ENCODE results near the gene RGPD6. TPM values are rescaled to one million over a fixed set of nuclear protein-coding genes. Genes with fewer than 3 reads are reported as not detected.
"Not testable (repeated sequence)": the region's sequence is repeated elsewhere in the genome, so short reads cannot be mapped to it uniquely, and the experiment has no call there.

RGPD6 gene
- total RNA-seq, 4 donors from 2014 or later = 56.6 to 89.1 (median 78.7) TPM

DNA sequence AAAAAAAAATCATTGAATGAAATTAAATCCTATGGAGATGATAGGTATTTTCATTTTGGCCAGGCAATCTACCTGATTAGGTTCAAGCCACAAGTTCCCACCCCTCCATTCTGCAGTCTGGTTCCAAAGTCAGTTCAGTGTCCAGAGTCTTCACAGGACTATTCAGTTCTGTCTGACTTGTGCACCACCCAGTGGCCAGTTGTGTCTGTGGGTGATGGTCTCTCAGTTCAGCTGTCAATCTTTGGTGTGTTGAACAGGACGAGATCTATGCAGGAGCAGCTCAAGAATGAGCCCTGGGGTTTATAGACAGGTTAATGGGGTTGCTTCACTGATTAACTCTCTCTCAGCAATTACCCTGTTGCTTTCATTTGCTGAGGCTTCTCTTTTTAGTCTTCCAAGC, 1.4 kb upstream of the RGPD6 start:
- H3K4me1 ChIP-seq, H3K4me3 ChIP-seq, H3K9me3 ChIP-seq, DNase-seq, H3K27ac ChIP-seq, H3K36me3 ChIP-seq, H3K27me3 ChIP-seq: not testable (repeated sequence)

DNA sequence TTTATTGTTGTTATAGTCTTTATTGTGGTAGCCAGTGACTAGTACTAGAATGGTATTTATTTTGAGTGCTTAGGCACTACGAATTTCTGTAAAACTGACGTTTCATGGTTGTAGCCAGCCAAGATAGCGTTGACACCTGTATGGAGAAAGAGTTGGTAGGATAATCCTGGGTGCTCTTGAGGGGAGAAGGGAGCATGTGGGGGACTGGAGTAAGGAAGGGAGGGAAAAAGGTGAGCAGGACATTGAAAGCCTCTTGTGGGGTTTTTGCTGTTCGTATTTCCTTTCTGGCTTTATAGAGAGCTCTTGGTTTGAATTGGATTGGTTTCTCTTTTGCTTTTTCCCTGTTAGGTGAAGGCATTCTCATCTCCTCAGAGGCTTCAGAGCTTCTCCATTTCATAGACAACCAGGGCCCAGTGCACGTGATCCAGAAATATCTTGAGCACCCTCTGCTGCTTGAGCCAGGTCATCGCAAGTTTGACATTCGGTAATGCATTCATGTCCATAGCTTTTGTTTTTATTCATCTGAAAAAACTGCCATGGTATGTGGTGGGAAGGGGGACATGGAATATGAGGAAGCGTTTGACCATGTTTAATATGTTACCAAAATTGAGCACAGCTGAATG, 77.2 kb downstream of the RGPD6 start:
- not testable (repeated sequence) for H3K9me3 ChIP-seq, H3K27me3 ChIP-seq, DNase-seq, H3K4me3 ChIP-seq, H3K4me1 ChIP-seq, H3K36me3 ChIP-seq, H3K27ac ChIP-seq

DNA sequence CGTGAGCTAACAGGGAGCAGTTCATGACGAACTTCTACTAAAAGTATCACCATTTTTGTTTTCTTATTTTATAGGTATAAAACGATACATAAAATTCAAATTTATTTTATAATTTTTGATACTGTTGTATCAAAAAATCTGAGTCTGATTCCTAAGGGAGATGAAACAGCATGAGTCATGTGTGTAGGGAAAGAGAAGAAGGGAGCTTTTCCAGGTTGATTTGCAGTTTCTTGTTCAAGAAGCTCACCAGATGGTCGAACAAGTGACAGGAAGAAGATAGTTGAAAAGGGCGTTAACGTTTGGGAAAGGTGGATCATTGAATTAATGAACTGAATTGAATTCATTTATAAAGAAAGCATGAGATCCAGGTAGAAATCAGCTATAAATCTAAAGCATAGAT, 81.0 kb downstream of the RGPD6 start:
- not testable (repeated sequence) for H3K9me3 ChIP-seq, H3K36me3 ChIP-seq, H3K4me1 ChIP-seq, H3K4me3 ChIP-seq, DNase-seq, H3K27ac ChIP-seq, H3K27me3 ChIP-seq

DNA sequence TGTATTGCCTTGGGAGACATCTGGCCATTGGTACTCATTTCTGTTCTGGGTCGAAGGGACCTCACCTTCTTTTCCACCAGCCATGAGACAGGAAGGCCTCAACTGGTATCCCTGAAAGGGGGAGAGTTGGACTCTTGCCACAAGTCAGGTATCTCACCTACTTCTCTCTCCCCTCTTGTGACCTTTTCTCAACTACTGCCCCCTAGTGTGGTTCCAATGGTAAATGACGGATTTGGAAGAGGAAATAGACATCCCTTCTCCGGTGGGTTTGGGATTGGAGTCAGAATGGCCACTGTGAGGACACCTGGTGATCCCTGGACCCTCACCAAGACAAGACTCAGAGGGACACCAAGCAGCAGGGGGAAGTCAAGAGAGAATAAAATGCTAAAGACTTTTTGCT, 82.5 kb downstream of the RGPD6 start:
- not testable (repeated sequence) for H3K36me3 ChIP-seq, DNase-seq, H3K9me3 ChIP-seq, H3K4me1 ChIP-seq, H3K4me3 ChIP-seq, H3K27ac ChIP-seq, H3K27me3 ChIP-seq

DNA sequence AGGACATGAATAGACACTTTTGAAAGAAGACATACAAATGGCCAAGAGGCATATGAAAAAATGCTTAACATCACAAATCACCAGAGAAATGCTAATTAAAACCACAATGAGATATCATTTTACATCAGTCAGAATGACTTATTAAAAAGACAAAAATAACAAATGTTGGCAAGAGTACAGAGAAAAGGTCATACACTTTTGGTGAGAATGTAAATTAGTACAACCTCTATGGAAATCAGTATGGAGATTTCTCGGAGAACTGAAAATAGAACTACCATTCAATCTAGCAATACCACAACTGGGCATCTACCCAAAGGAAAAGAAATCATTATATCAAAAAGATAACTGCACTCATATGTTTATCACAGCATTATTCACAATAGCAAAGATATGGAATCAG, 88.0 kb downstream of the RGPD6 start:
- not testable (repeated sequence) for H3K27me3 ChIP-seq, H3K4me3 ChIP-seq, DNase-seq, H3K27ac ChIP-seq, H3K4me1 ChIP-seq, H3K9me3 ChIP-seq, H3K36me3 ChIP-seq

GRCh38 chr2:110482697-110483096, 94.3 kb downstream of the RGPD6 start:
- H3K27me3 ChIP-seq, H3K4me3 ChIP-seq, H3K27ac ChIP-seq, DNase-seq, H3K36me3 ChIP-seq, H3K4me1 ChIP-seq, H3K9me3 ChIP-seq: not testable (repeated sequence)

DNA sequence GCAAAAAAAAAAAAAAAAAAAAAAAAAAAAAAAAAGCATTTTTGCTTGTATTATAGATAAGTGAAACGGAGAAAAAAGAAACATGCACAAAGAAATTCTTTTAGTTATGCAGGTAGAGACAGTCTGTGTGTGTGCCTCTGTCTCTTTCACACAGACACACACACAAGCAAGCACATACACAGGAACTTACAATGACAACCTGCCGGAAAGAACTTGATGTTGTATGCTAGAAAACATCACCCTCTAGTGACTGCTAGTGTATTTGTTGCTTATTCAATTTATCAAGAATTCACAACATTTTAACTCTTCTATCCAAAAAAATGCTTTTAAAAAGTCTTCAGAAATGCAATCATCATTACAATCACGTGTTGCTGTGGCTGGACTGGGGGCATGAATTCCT, 95.8 kb downstream of the RGPD6 start:
- not testable (repeated sequence) for H3K27ac ChIP-seq, H3K4me1 ChIP-seq, H3K9me3 ChIP-seq, H3K27me3 ChIP-seq, DNase-seq, H3K36me3 ChIP-seq, H3K4me3 ChIP-seq

DNA sequence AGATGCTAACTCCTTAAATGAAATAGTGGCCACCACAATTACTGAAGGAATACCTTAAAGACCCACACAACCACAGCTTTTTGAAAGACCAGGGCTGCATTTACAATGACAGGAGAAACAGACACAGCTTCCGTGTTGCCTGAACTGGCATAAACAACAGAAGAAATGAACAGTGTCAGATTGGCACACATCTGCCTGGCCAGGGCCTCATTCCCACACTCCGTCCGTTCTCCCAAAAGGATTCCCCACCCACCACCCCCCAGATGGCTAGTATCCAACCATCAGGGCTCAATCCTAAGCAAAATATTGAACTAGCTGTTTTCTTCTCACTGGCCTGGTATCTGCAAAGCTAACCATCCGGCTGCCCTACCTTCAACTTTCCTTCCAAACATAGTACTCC, 96.9 kb downstream of the RGPD6 start:
- not testable (repeated sequence) for DNase-seq, H3K36me3 ChIP-seq, H3K4me1 ChIP-seq, H3K27ac ChIP-seq, H3K27me3 ChIP-seq, H3K9me3 ChIP-seq, H3K4me3 ChIP-seq

- H3K9me3 ChIP-seq, DNase-seq, H3K27me3 ChIP-seq, H3K27ac ChIP-seq, H3K4me1 ChIP-seq, H3K4me3 ChIP-seq, H3K36me3 ChIP-seq: not testable (repeated sequence)
Observed at GRCh38 chr2:110477370-110477769, 99.7 kb downstream of the RGPD6 start.

DNA sequence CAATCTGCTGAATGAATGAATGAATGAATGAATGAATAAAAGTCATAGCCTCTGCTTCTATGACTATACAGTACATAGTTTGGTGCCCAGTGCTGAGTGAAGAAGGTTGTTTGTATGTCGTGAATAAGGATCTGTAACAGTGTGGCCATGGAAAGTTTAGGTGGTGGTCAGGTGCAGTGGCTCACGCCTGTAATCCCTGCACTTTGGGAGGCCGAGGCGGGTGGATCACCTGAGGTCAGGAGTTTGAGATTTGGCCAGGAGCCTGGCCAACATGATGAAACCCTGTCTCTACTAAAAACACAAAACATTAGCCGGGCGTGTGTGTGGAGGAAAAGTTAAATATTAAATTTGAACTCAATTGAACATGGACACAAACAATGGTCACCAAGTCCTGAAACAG, 100.1 kb downstream of the RGPD6 start:
- H3K9me3 ChIP-seq, H3K4me1 ChIP-seq, H3K27me3 ChIP-seq, DNase-seq, H3K36me3 ChIP-seq, H3K27ac ChIP-seq, H3K4me3 ChIP-seq: not testable (repeated sequence)

- H3K4me1 ChIP-seq, DNase-seq: not testable (repeated sequence)
Observed at GRCh38 chr2:110475627-110476359, 101.2 kb downstream of the RGPD6 start.

GRCh38 chr2:110474898-110475297, 102.1 kb downstream of the RGPD6 start:
- H3K4me3 ChIP-seq, H3K4me1 ChIP-seq, H3K27ac ChIP-seq, H3K9me3 ChIP-seq, H3K27me3 ChIP-seq, H3K36me3 ChIP-seq, DNase-seq: not testable (repeated sequence)

More at GRCh38 chr2:110475627-110476359, 101.2 kb downstream of the RGPD6 start:
- H3K27ac ChIP-seq, H3K4me3 ChIP-seq, H3K27me3 ChIP-seq, H3K36me3 ChIP-seq, H3K9me3 ChIP-seq: not testable (repeated sequence)

- not testable (repeated sequence) for H3K27me3 ChIP-seq, H3K4me3 ChIP-seq, H3K36me3 ChIP-seq, H3K4me1 ChIP-seq, H3K27ac ChIP-seq, DNase-seq, H3K9me3 ChIP-seq
Observed at GRCh38 chr2:110473059-110473358, 104.0 kb downstream of the RGPD6 start.

- H3K9me3 ChIP-seq, H3K4me3 ChIP-seq, H3K4me1 ChIP-seq, DNase-seq, H3K36me3 ChIP-seq, H3K27ac ChIP-seq, H3K27me3 ChIP-seq: not testable (repeated sequence)
Observed at GRCh38 chr2:110472171-110473058, 104.6 kb downstream of the RGPD6 start, which contains the start of gene LIMS4. LIMS4 (minus strand) TSS chr2:110472816; CDS start chr2:110472778, 38 bp downstream.

- not testable (repeated sequence) for H3K4me3 ChIP-seq, H3K36me3 ChIP-seq, H3K4me1 ChIP-seq, H3K9me3 ChIP-seq, DNase-seq, H3K27me3 ChIP-seq, H3K27ac ChIP-seq
Observed at GRCh38 chr2:110468921-110469320, 108.1 kb downstream of the RGPD6 start.

All from Peyer's patch (tissue), 4 donors.